Pancreas (tissue), 10 donors: ENCODE measurements around the gene BMPR1B. TPM values are rescaled to one million over a fixed set of nuclear protein-coding genes. Genes with fewer than 3 reads are reported as not detected.

Experiments used
- ATAC-seq, 4 donors: fragments of 200-7000 bp; cut with Tn5 transposase; one replicate each; pipeline versions ENCODE4 v1.8.0 to v1.9.1; 2020; ENCODE audit warnings: mild to moderate bottlenecking in 4 of 4, moderate library complexity in 4 of 4
- DNase-seq, 6 donors: peaks; one replicate each; pipeline ENCODE4 v3.0.0-alpha.2; 2020
- FAIRE-seq: peaks from 2 replicates; lab custom pipeline; 2012; peaks lifted over from hg19 to GRCh38; lab: Jason Lieb, UNC
- H3K27ac ChIP-seq, 4 donors: fragments of 200-600 bp; sonication (generic); 1 replicate in 3 of 4; 2 replicates in 1 of 4; pipeline versions ENCODE4 v1.5.0 to v1.8.0; 2020
- H3K27me3 ChIP-seq, 4 donors: fragments of 200-600 bp; one replicate each; pipeline ENCODE4 v1.8.0; 2021
- H3K36me3 ChIP-seq, 3 donors: fragments of 200-600 bp; sonication (generic) in 1 of 3; one replicate each; pipeline versions ENCODE4 v1.5.0 to v1.8.0; 2020 to 2021
- H3K4me1 ChIP-seq, 3 donors: fragments of 200-600 bp; one replicate each; pipeline ENCODE4 v1.8.0; 2021
- H3K4me3 ChIP-seq, 4 donors: fragments of 200-600 bp; sonication (generic) in 2 of 4; one replicate each; pipeline versions ENCODE4 v1.5.0 to v1.8.0; 2020 to 2021
- H3K9me3 ChIP-seq, 4 donors: fragments of 200-600 bp; one replicate each; pipeline ENCODE4 v1.8.0; 2021
- WGBS, 2 donors: extraction: QIAGEN DNeasy Blood & Tissue Kit; methylation state at CpG; one replicate each; pipeline ENCODE4 v1.1.7; 2013; 5-methylcytosine and 5-hydroxymethylcytosine counted together
- intact Hi-C, 3 donors: fragments of 100-400 bp; cut with DNase I; formaldehyde crosslinking; loops; one replicate each; pipeline versions ENCODE4 v1.11.1 to v1.14.2; 2022
- polyA plus RNA-seq, 2 donors: library from polyadenylated mRNA; stranded (reverse); fragments of 200-250 nt; gene quantifications; one replicate each; pipeline ENCODE4 v1.2.3, GENCODE V29; 2013
- total RNA-seq, 6 donors: library from RNA; stranded (reverse); fragmentation: NEBNext Ultra II Directional in 4 of 6; extraction: Animal tissue kit (Norgen Biotek cat#: 25700) in 4 of 6; gene quantifications; one replicate each; pipeline versions ENCODE4 v1.2.1 to v1.2.4, GENCODE V29; 2021 to 2023
- TF ChIP-seq, protein P1 (sequence below), 4 donors: fragments of 200-600 bp; sonication (generic) in 3 of 4; IDR thresholded peaks; one replicate each; pipeline versions ENCODE4 v1.5.0 to v1.8.0; 2021; ENCODE audit warnings: antibody characterized with exemption in 4 of 4
- donor health status: healthy with polysubstance abuse.
- donor health status: DM: no; HTN: no; CAD: no; lungs with moderate emphysema.
- donor health status: DM: no; HTN: no; CAD: no.
- donor health status: control.
- donor health status: control.
- donor health status: Bipolar disorder and iron deficiency.
- donor health status: DM: yes; HTN: yes; CAD: no.
- donor health status: DM: no; HTN: no; CAD: no.
- donor health status: DM: no; HTN: no; CAD: no.
- donor health status: DM: yes; HTN: yes; CAD: no.

The BMPR1B gene
- total and polyA plus RNA-seq, 8 donors = 0.46 to 3.7 (median 1.6) TPM

DNA sequence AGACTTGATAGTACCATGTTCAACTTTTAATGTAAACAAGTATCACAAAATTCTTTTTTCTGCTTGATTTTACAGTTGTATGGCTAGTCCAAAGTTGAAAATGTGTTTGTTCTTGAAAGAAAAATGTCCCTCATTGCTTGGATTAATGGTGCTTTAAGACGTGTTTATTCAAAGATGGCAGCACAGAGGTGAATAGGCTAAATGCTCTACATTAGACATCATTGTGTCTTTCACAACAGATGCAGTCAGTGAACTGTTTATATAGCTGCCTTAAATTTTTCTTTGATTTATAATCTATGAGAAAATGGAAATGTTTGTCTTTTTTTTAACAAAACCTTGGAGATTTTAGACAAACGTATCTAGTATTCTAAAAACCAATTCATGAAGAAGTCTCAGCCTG lies 137.3 kb downstream of the BMPR1B start:
- WGBS, 2 donors = 64 to 81% methylated on average over 2 of the region's 2 CpGs
- intact Hi-C loops = no loop called here
- no peaks in the 10 kb centered on the region for H3K27me3 ChIP-seq

DNA sequence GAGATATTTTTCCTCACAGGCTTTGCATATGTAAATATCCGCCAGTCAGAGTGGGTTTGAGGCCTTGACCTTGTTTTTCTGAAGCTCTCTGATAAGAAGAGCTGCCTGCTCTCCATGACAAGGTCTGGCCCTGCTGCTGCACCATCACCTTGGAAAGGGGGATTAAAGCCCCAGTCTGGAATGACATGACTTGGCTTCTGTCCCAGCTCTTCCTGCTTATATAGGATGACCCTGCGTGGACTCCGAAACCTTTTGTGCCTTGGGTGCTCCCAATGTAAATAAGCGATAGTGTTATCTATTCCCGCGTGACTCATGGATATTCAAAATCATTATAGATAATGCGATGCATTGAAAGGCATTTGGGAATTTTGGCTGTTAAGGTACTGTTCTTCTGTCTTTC lies 139.3 kb downstream of the BMPR1B start:
- Histone ChIP-seq H3K27me3 (no peaks in the 10 kb centered on the region), H3K9me3 (no peaks in the 10 kb centered on the region), H3K36me3 (no peaks in the 10 kb centered on the region), H3K4me3 (no peak overlapping the region), H3K27ac (no peak overlapping the region), H3K4me1 (no peaks in the 10 kb centered on the region)
- 36 to 46% methylated on average over 7 of the region's 7 CpGs for WGBS, 2 donors
- no peak for DNase-seq
- intact Hi-C loops = no loop called here
- FAIRE-seq = no peak
- ATAC-seq = no peak
- TF ChIP-seq, protein P1, sequence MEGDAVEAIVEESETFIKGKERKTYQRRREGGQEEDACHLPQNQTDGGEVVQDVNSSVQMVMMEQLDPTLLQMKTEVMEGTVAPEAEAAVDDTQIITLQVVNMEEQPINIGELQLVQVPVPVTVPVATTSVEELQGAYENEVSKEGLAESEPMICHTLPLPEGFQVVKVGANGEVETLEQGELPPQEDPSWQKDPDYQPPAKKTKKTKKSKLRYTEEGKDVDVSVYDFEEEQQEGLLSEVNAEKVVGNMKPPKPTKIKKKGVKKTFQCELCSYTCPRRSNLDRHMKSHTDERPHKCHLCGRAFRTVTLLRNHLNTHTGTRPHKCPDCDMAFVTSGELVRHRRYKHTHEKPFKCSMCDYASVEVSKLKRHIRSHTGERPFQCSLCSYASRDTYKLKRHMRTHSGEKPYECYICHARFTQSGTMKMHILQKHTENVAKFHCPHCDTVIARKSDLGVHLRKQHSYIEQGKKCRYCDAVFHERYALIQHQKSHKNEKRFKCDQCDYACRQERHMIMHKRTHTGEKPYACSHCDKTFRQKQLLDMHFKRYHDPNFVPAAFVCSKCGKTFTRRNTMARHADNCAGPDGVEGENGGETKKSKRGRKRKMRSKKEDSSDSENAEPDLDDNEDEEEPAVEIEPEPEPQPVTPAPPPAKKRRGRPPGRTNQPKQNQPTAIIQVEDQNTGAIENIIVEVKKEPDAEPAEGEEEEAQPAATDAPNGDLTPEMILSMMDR (IDR thresholded peaks at IDR 0.05) = no peak

More for the DNA sequence above, 137.3 kb downstream of the BMPR1B start:
- TF ChIP-seq, protein P1 (IDR thresholded peaks at IDR 0.05) = no peak
- DNase-seq (no peak), FAIRE-seq (no peak), ATAC-seq (no peak)
- Histone ChIP-seq H3K27ac (no peak overlapping the region), H3K9me3 (no peaks in the 10 kb centered on the region), H3K4me3 (no peak overlapping the region), H3K36me3 (no peaks in the 10 kb centered on the region), H3K4me1 (no peaks in the 10 kb centered on the region)

DNA sequence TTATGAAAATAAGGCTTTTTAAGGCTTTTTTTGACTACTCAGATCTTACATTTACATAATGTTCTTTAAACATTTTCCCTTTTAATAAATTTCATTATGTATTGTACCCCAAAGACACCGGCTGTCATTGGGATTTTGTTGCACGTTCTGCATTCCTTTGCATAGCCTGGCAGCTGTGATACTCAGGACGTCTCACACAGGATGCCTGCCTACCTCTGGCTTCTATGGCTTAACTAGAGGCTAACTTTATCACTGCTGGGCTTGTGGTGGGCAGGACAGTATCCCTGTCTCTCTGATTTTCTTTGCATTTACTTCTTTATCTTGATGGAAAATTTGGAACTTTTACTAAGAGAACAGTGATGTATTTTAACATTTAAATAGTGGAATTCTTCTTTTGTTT lies 147.8 kb downstream of the BMPR1B start:
- TF ChIP-seq, protein P1 (IDR thresholded peaks at IDR 0.05) = no peak
- ATAC-seq (no peak), DNase-seq (no peak), FAIRE-seq (no peak)
- no peaks in the 10 kb centered on the region for H3K9me3 ChIP-seq
- no peak overlapping the region for H3K27ac ChIP-seq
- H3K36me3 ChIP-seq = no peaks in the 10 kb centered on the region
- intact Hi-C loops = no loop called here
- WGBS, 2 donors = 40 to 43% methylated on average over 3 of the region's 3 CpGs
- H3K27me3 ChIP-seq = no peaks in the 10 kb centered on the region
- no peaks in the 10 kb centered on the region for H3K4me1 ChIP-seq
- H3K4me3 ChIP-seq = no peak overlapping the region

DNA sequence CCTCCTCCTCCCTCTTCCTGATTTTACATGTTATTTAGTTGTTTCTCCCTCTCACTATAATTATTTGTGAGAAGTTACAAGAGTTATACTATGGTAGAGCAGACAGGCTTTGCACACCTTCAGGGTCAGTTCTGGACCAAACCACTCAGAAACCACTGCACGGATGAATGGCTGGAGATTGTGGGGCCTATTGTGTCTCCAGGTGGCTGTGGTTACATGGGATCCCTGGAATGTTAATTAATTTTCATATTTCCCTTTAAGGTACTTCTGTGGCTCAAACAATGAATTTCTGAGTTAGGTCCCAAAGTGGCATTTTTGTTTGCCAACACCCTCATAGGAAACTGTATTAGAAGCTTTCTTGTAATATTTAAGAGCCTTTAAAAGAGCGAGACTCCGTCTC lies 151.9 kb downstream of the BMPR1B start:
- TF ChIP-seq, protein P1 (IDR thresholded peaks at IDR 0.05) = no peak
- WGBS, 2 donors = 91 to 95% methylated on average over 3 of the region's 3 CpGs
- no peaks in the 10 kb centered on the region for H3K4me1 ChIP-seq
- no peak for FAIRE-seq
- ATAC-seq = no peak
- H3K4me3 ChIP-seq = no peak overlapping the region
- H3K9me3 ChIP-seq = no peaks in the 10 kb centered on the region
- no peak overlapping the region for H3K27ac ChIP-seq
- no peak for DNase-seq
- intact Hi-C loops = no loop called here
- H3K36me3 ChIP-seq = no peaks in the 10 kb centered on the region
- no peaks in the 10 kb centered on the region for H3K27me3 ChIP-seq

DNA sequence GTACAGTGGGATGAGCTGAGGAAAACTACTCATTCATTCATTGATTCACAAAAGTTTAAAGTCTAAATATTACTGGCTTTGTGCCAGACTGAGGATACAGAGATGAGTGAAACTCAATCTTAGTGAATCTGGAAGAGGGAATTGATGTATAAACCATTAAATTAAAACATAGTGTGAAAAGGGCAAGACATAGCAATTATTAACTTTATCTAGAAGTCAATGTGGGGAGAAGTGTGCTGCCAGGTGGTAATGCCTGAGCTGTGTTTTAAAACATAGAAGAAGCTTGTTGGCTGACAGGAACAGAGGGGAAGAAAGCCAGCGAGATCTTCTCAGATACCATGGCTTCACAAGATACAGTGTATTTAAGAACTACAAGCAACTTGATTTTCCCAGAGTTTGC lies 153.4 kb downstream of the BMPR1B start:
- TF ChIP-seq, protein P1 (IDR thresholded peaks at IDR 0.05) = no peak
- FAIRE-seq (no peak), DNase-seq (no peak), ATAC-seq (no peak)
- H3K4me1 ChIP-seq = no peaks in the 10 kb centered on the region
- no peaks in the 10 kb centered on the region for H3K36me3 ChIP-seq
- no peak overlapping the region for H3K4me3 ChIP-seq
- intact Hi-C loops = no loop called here
- H3K9me3 ChIP-seq = no peaks in the 10 kb centered on the region
- H3K27ac ChIP-seq = no peak overlapping the region
- WGBS, 2 donors = 71 to 93% methylated on average over 1 of the region's 1 CpG
- no peaks in the 10 kb centered on the region for H3K27me3 ChIP-seq
